ENCODE data around the gene GTPBP1.

Gene GTPBP1

DNA sequence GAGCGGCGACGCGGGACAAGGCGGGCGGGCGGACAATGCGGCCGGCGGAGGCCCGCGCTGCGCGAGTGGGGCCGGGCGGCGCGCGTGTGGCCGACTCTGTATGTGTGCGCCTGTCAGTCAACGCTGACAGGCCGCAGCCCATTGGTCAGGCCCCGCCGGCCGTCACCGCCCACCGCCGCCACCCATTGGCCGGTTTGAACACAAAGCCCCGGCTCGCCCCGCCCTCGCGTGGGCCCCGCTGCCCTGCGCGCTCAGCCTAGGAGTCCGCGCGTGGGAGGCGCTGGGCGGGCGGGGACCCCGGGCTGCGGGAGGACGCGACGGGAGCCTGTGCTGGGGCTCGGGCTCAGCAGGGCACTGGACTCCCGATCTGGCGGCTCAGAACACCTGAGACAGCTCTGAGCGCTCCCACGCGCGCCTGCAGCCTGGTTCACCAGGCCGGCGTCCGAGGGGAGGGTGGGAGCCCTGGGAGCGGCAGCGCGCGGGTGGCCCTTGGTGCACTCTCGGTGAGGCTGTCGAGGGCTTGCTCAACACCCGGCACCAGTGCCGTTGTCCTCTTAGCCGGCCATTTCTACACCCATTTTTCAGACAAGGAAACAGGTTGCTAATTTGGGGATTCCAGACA lies 50.3 kb downstream of the GTPBP1 start, which contains the start of gene SUN2:
Gene SUN2, minus strand, starts transcription at position 88 of the 622 bp plus-strand sequence. CDS start 3,370 bp downstream, outside the sequence.
- Histone ChIP-seq H3K9me2 (replicated peaks; ENCODE audit: control insufficient read depth, low read length) (no peaks in the 10 kb centered on the region), H3K27me3 (ENCODE audit: control insufficient read depth, low read length) (no peaks in the 10 kb centered on the region), H3K27ac (ENCODE audit: low read depth, low read length) (peak within 1 kb of the TSS; percentile 70), H3K9me3 (ENCODE audit: control insufficient read depth, insufficient read depth, low read length) (no peaks in the 10 kb centered on the region), H3K4me2 (ENCODE audit: low read length) (peak within 1 kb of the TSS; percentile 96), H3F3A (ENCODE audit: control insufficient read depth, insufficient read depth) (peaks cover 8% of the 10 kb centered on the region), H4K20me1 (ENCODE audit: control insufficient read depth, insufficient read depth, low read depth, low read length) (0 out of 2 replicates have a peak, but pooled peaks cover 3% of the 10 kb centered on the region), H3K4me1 (ENCODE audit: control insufficient read depth, low read length) (peaks cover 51% of the 10 kb centered on the region), H3K4me3 (ENCODE audit: low read length) (peak within 1 kb of the TSS; percentile 92), H3K79me2 (ENCODE audit: control insufficient read depth, low read length) (peaks cover 33% of the 10 kb centered on the region), H3K36me3 (ENCODE audit: control insufficient read depth, low read length) (peaks cover 31% of the 10 kb centered on the region)
- TF ChIP-seq EZH2phosphoT487 (IDR thresholded peaks at IDR 0.05; ENCODE audit: borderline replicate concordance, low read length): no peak
- TF ChIP-seq, protein P1, sequence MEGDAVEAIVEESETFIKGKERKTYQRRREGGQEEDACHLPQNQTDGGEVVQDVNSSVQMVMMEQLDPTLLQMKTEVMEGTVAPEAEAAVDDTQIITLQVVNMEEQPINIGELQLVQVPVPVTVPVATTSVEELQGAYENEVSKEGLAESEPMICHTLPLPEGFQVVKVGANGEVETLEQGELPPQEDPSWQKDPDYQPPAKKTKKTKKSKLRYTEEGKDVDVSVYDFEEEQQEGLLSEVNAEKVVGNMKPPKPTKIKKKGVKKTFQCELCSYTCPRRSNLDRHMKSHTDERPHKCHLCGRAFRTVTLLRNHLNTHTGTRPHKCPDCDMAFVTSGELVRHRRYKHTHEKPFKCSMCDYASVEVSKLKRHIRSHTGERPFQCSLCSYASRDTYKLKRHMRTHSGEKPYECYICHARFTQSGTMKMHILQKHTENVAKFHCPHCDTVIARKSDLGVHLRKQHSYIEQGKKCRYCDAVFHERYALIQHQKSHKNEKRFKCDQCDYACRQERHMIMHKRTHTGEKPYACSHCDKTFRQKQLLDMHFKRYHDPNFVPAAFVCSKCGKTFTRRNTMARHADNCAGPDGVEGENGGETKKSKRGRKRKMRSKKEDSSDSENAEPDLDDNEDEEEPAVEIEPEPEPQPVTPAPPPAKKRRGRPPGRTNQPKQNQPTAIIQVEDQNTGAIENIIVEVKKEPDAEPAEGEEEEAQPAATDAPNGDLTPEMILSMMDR (IDR thresholded peaks at IDR 0.05; ENCODE audit: low read depth, low read length, poor library complexity, severe bottlenecking): no peak

DNA sequence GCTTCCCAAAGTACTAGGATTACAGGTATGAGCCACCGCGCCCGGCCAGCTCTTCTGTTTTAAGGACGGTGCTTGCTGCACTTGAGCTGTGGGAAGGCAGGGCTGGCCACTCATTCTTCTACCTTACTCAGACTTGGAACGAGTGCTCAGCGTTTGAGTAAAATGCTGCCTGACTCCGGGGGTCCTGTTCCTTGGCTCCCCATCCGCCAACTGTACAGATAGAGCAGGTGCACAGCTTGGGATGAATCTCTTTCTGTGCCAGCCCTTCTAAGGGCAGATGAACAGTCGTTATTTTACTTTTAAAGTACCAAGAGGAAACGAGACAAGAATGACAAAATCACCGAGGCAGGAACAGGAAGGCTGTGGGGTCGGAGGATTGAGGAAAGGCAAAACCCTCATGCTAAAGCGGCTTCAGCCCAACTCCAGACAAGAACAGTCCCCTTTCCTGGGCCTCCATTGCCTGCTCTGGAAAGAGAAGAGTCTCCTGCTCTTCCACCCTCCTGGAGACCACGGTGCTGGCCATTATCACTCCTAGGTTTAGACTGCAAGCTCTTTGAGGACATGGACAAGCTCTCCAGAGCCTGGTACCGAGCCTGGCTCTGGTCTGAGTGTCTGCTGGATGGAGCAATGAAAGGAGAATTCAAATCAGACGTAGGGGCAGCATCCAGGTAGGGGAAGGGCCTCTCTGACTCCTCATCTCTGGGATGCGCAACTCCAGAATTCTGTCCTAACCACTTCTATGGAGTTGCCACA lies 51.1 kb downstream of the GTPBP1 start:
- 0 out of 2 replicates have a peak, but pooled peaks cover 3% of the 10 kb centered on the region for H4K20me1 ChIP-seq (ENCODE audit: control insufficient read depth, insufficient read depth, low read depth, low read length)
- no peaks in the 10 kb centered on the region for H3K9me3 ChIP-seq (ENCODE audit: control insufficient read depth, insufficient read depth, low read length)
- H3K27me3 ChIP-seq (ENCODE audit: control insufficient read depth, low read length): no peaks in the 10 kb centered on the region
- no peak for TF ChIP-seq EZH2phosphoT487 (IDR thresholded peaks at IDR 0.05; ENCODE audit: borderline replicate concordance, low read length)
- TF ChIP-seq, protein P1 (IDR thresholded peaks at IDR 0.05; ENCODE audit: low read depth, low read length, poor library complexity, severe bottlenecking): no peak
- H3K79me2 ChIP-seq (ENCODE audit: control insufficient read depth, low read length): peaks cover 33% of the 10 kb centered on the region
- H3K9me2 ChIP-seq (replicated peaks; ENCODE audit: control insufficient read depth, low read length): no peaks in the 10 kb centered on the region
- peak overlapping the region; percentile 92 for H3K4me3 ChIP-seq (ENCODE audit: low read length)
- H3K27ac ChIP-seq (ENCODE audit: low read depth, low read length): peak overlapping the region; percentile 57
- H3K36me3 ChIP-seq (ENCODE audit: control insufficient read depth, low read length): peaks cover 24% of the 10 kb centered on the region
- peaks cover 8% of the 10 kb centered on the region for H3F3A ChIP-seq (ENCODE audit: control insufficient read depth, insufficient read depth)
- H3K4me1 ChIP-seq (ENCODE audit: control insufficient read depth, low read length): peaks cover 42% of the 10 kb centered on the region
- peak overlapping the region; percentile 96 for H3K4me2 ChIP-seq (ENCODE audit: low read length)

DNA sequence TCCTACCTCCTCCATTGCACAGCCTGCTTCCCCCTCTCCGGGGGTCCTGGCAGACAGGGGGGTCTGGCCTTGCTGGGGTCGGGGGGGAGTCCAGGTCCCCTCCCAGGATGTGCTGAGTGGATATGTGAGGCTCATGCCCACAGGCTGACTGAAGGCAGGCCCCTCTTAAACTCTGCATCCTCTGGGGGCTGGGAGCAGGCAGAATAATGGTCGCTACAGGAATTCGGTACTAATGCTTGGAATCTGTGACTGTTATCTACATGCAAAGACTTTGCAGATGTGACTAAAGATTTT lies 51.7 kb downstream of the GTPBP1 start:
- peaks cover 37% of the 10 kb centered on the region for H3K4me1 ChIP-seq (ENCODE audit: control insufficient read depth, low read length)
- peak overlapping the region; percentile 92 for H3K4me3 ChIP-seq (ENCODE audit: low read length)
- no peak overlapping the region for H3K27ac ChIP-seq (ENCODE audit: low read depth, low read length)
- no peaks in the 10 kb centered on the region for H3K27me3 ChIP-seq (ENCODE audit: control insufficient read depth, low read length)
- peaks cover 32% of the 10 kb centered on the region for H3K79me2 ChIP-seq (ENCODE audit: control insufficient read depth, low read length)
- H3F3A ChIP-seq (ENCODE audit: control insufficient read depth, insufficient read depth): peaks cover 8% of the 10 kb centered on the region
- no peaks in the 10 kb centered on the region for H3K9me2 ChIP-seq (replicated peaks; ENCODE audit: control insufficient read depth, low read length)
- no peaks in the 10 kb centered on the region for H3K9me3 ChIP-seq (ENCODE audit: control insufficient read depth, insufficient read depth, low read length)
- H4K20me1 ChIP-seq (ENCODE audit: control insufficient read depth, insufficient read depth, low read depth, low read length): 0 out of 2 replicates have a peak, but pooled peaks cover 3% of the 10 kb centered on the region
- TF ChIP-seq, protein P1 (IDR thresholded peaks at IDR 0.05; ENCODE audit: low read depth, low read length, poor library complexity, severe bottlenecking): no peak
- no peak for TF ChIP-seq EZH2phosphoT487 (IDR thresholded peaks at IDR 0.05; ENCODE audit: borderline replicate concordance, low read length)
- H3K4me2 ChIP-seq (ENCODE audit: low read length): peak overlapping the region; percentile 96
- H3K36me3 ChIP-seq (ENCODE audit: control insufficient read depth, low read length): peaks cover 19% of the 10 kb centered on the region
